ENCODE results near the gene ST3GAL3.

Gene ST3GAL3

GRCh38 chr1:43857163-43857562 lies 149.8 kb downstream of the ST3GAL3 start:
- Histone ChIP-seq H3K4me3 (replicated peaks; ENCODE audit: insufficient read depth, low read length) (no peak overlapping the region), H3K27ac (replicated peaks) (no peak overlapping the region), H3K27me3 (ENCODE audit: insufficient read depth, poor library complexity, severe bottlenecking) (no peaks in the 10 kb centered on the region)
- TF ChIP-seq GABPA (IDR thresholded peaks at IDR 0.05; ENCODE audit: low read depth) (no peak), SPI1 (IDR thresholded peaks at IDR 0.05; ENCODE audit: borderline replicate concordance, low read depth) (no peak), POLR2AphosphoS5 (IDR thresholded peaks at IDR 0.05; ENCODE audit: low read depth) (no peak), CTCF (IDR thresholded peaks at IDR 0.05; ENCODE audit: insufficient read depth, low read length) (no peak), REST (IDR thresholded peaks at IDR 0.05; ENCODE audit: insufficient replicate concordance, low read depth) (no peak)
- DNase-seq (ENCODE audit: low read depth in 1 of 2, low spot score in 1 of 2) = no peak

- H3K27ac ChIP-seq (replicated peaks) = no peak overlapping the region
- DNase-seq (ENCODE audit: low read depth in 1 of 2, low spot score in 1 of 2) = peak in 1 of 2 experiments; percentile 30
- TF ChIP-seq REST (IDR thresholded peaks at IDR 0.05; ENCODE audit: insufficient replicate concordance, low read depth) = no peak
- no peak for TF ChIP-seq GABPA (IDR thresholded peaks at IDR 0.05; ENCODE audit: low read depth)
- no peak for TF ChIP-seq SPI1 (IDR thresholded peaks at IDR 0.05; ENCODE audit: borderline replicate concordance, low read depth)
- TF ChIP-seq POLR2AphosphoS5 (IDR thresholded peaks at IDR 0.05; ENCODE audit: low read depth) = no peak
- no peak for TF ChIP-seq CTCF (IDR thresholded peaks at IDR 0.05; ENCODE audit: insufficient read depth, low read length)
These were observed 151.0 kb downstream of the ST3GAL3 start for GRCh38 chr1:43858324-43858723.

GRCh38 chr1:43861337-43861736 lies 154.0 kb downstream of the ST3GAL3 start:
- Histone ChIP-seq H3K4me3 (replicated peaks; ENCODE audit: insufficient read depth, low read length) (no peak overlapping the region), H3K27ac (replicated peaks) (no peak overlapping the region), H3K27me3 (ENCODE audit: insufficient read depth, poor library complexity, severe bottlenecking) (no peaks in the 10 kb centered on the region)
- no peak for TF ChIP-seq GABPA (IDR thresholded peaks at IDR 0.05; ENCODE audit: low read depth)
- no peak for TF ChIP-seq REST (IDR thresholded peaks at IDR 0.05; ENCODE audit: insufficient replicate concordance, low read depth)
- no peak for TF ChIP-seq POLR2AphosphoS5 (IDR thresholded peaks at IDR 0.05; ENCODE audit: low read depth)
- TF ChIP-seq CTCF (IDR thresholded peaks at IDR 0.05; ENCODE audit: insufficient read depth, low read length) = no peak
- TF ChIP-seq SPI1 (IDR thresholded peaks at IDR 0.05; ENCODE audit: borderline replicate concordance, low read depth) = no peak
- no peak for DNase-seq (ENCODE audit: low read depth in 1 of 2, low spot score in 1 of 2)

More at GRCh38 chr1:43858324-43858723, 151.0 kb downstream of the ST3GAL3 start:
- H3K27me3 ChIP-seq (ENCODE audit: insufficient read depth, poor library complexity, severe bottlenecking) = no peaks in the 10 kb centered on the region
- H3K4me3 ChIP-seq (replicated peaks; ENCODE audit: insufficient read depth, low read length) = no peak overlapping the region

Data from HL-60 (cell line).